Stimulated activated CD8-positive, alpha-beta memory T cell treated with anti-CD3 and anti-CD28 coated beads, Interleukin-4, amount 100 ng/mL, for 1 hour (primary cell): ENCODE data around the gene RAPGEF4.
A peak's percentile ranks its signal among the peaks of the same experiment; 100 is the strongest.

Experiments used
- DNase-seq, 2 donors: peaks; one replicate each; pipeline ENCODE4 v3.0.0-alpha.2; 2020; ENCODE audit warnings: low read depth in 2 of 2, low spot score in 1 of 2

Gene RAPGEF4

DNA sequence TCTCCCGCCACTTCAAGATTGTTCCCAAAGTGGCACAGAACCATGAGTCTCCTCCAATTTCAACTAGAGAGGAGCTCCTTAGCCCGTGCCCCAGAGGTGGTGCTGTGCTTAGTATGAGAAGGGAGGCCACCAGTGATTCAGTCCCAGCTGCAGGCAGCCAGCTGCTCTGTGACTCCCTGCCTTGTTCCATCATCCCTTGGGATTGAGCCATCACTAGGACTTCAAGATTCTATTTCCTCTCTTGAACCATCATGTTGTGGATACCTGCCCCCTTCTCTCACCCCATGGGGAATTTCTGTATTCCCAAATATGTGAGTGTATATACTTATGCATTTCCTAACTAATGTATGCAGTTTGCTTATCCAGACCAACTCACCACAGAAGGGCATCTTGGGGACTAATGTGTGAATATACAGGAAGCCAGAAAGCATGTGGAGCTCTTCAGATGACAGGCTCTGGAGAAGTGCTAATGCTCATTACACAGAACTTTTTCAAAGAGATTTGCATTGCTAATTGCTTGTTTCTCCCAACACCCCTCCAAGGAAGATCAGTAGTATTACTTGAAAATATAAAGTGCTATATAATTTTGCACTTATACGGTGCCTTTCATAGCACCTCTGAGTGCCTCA lies 229.0 kb downstream of the RAPGEF4 start:
- DNase-seq = no peak

DNA sequence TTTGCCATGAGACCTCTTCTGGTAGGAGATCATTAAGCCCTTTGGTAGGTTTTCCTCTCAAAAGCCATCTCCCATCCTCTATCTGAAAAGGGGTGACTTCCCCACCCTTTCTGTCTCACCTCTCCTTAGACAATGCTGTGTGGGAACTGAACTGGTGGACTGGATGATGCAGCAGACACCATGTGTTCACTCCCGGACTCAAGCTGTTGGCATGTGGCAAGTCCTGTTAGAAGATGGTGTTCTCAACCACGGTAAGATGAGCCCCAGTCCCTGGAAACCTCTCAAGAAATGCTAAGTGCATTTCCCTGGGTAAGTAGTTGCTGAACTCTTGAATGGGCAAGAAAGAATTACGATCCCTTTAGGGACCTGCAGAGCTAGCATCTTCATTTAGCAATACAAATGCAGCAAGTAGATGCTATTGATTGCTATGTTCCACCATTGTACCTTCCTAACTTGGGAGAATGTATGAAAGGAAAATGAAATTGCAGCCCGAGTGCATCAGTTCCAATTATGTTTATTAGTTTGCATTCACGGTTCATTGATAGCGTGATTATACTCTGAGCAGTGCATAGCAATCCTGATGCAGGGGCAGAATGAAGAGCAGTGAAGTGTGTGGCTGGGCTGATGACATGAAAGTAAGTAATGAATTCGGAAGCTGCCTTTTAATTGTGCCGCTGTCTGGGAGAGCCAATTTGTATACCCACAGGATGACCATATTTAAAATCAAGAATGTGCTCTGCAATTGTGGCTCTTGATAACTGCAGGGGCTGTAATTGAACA lies 230.0 kb downstream of the RAPGEF4 start:
- DNase-seq = no peak

DNA sequence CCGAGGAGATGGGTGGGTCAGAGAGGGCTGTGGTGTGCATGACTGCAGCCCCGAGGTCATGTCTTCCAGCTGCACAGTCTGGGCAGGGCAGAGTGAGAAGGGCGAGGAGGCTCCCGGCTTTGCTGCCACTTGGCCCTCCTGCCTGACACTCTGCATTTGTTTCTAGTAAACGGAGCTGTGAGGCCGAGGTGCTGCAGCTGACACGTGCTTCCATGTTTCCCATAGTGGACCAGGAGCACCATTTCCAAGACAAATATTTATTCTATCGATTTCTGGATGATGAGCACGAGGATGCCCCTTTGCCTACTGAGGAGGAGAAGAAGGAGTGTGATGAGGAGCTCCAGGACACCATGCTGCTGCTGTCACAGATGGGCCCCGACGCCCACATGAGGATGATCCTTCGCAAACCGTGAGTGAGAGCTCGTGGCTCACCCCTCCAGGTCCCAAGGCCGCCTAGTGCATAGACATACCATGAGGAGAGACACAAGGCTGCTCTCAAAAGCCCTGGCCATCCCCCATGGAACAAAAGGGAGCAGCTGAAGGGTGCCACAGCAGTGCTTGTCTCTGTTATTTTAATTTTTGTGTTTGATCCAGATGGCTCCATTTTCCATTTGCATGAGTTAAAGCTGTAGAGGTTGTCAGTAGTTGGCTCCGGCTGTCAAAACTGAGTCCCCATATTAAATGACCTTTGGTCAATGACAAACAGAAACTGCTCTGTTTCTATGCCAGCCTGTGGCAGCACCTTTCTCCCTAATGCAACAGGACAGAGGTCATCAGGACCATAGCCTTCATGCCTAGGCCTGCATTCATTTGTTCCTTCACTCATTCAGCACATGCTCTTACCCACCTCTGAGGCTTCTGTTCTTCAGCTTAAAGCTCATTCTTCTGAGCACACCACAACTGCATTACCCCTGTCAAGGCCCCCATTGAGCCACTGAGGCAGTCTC lies 231.7 kb downstream of the RAPGEF4 start:
- DNase-seq = no peak

DNA sequence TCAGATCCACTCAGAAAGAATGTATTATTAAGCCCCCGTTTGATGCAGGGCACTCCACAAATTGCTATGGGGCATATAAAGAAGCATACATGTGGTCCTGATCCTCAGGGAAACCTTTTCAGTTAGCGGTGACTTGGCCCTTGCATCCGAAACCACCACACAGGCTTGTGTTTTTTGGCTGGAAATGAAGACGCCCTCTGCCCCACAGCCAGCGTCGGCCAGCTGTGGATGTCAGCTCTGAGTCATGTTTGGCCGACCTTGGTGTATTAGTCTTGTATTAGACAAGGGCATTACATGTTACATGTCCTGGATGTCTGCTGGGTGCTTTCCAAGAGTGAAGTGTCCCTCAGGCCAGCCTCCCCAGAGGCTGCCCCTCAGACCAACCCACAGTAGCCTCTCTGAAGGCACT lies 232.4 kb downstream of the RAPGEF4 start:
- no peak for DNase-seq

DNA sequence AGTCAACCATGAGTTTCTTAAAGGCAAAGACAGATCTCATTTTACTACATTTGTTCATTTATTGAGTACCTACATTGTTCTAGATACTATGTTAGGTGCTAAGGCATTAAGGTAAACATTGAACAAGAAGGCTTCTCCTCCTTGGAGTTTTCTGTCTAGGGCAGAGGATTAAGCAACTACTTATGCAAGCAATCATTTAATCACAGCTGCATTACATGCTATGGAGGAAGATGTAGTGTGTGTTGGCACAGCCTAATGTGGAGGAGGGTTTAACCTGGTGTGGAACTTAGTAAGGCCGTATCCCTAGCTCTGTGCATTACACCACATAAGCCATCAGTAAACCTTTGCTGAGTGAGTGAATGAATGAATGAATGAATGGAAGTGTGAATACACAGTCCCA lies 233.5 kb downstream of the RAPGEF4 start:
- DNase-seq = no peak

DNA sequence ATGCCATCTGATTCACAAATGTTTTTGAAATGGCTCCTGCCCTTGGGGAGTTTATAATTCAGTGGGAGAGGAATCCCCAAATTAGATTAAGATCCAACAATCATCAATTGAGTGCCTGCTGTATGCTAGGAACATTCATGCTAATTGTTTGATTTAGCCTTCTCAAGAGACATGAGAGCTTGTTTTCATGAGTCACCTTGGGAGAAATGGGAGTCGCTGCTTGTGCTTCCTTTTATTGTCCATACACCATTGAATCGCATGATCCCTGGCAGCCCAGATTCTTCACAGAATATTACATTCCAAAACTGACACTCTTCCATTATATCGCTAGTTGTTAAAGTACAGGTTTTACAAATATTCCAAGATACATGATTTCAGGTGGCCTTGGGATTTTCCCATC lies 234.0 kb downstream of the RAPGEF4 start:
- no peak for DNase-seq

DNA sequence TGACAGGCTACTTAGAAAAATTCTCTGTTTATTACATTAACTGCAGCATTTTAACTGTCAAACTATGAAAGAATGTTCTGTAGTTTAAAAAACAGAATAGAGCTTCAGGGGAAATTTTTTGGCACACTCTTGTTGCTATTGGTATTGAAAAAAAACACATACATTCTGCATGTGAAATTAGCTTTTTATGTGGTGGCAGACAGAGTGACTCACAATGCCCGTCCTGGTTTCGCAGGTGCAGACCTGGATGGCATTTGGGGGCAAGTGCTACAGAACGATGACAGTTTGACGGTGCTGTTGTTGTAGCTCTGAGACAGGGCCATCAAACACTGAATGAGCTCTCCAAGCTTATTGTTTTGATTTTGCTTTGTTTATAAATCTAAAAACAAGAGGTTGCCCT lies 235.0 kb downstream of the RAPGEF4 start:
- DNase-seq = peak in 1 of 2 donors; percentile 13

DNA sequence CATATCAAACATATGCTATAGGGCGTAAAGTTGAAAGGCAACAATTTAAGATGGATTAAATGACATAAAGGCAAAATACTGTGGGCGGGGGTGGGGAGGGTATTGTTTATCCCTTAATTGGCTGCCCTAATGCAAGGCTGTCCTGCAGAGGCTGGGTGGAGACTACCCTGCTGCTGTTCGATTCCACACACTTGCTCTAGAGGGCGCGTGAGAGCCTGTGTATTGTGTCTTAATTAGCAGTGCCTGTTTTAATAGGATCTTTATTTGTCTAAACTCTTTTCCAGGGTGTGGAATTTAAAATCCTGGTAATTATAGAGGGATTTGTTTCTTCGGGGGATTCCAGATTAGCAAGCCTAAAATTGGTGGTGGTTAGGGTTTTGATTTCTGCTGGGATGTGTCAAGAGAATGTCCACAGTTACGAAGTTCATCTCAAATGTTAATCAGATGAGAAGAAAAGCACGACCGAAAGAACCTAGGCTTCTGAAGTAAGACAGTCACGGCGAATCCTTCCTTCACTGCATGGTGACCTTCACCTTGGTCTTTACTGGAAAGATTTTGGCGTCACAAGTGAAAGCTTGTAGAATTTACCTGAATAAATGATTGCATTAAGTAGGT lies 236.5 kb downstream of the RAPGEF4 start:
- peak in 1 of 2 donors; percentile 7 for DNase-seq

DNA sequence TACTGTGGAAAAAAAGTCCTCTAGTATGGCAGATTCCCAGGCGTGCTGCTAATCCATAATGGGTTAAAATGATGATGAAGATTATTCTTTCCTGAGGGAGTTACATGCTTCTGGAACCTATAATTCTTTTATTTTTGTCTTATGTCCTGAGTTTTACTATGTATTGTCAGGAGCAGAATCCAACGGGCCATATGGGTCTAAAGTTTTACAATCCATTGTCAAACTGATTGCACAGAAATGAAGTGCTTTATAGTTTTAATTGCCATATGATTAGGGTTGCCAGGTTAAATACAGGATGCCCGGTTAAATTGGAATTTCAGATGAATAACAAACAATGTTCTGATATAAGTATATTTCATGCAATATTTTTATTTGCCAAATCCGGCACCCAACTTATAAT lies 239.1 kb downstream of the RAPGEF4 start:
- no peak for DNase-seq

DNA sequence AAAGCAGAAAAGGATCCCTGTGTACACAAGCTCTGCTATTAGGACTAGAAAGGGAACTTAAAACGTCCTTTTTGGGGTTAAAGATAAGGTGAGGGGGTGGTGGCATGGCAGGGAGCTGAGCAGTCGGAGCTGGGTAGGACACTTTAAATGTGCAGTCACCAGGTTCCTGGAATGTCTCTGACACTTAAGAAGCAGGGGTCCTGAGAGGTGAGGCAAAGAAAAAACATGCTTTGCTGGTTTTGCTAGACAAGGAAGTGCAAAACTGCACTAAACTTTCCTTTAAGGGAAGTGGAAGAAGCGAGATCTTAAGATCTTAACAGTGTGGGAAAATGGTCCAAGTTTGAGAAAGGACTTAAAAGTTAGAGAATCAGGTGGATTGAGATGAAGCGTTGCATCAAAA lies 240.5 kb downstream of the RAPGEF4 start:
- no peak for DNase-seq

DNA sequence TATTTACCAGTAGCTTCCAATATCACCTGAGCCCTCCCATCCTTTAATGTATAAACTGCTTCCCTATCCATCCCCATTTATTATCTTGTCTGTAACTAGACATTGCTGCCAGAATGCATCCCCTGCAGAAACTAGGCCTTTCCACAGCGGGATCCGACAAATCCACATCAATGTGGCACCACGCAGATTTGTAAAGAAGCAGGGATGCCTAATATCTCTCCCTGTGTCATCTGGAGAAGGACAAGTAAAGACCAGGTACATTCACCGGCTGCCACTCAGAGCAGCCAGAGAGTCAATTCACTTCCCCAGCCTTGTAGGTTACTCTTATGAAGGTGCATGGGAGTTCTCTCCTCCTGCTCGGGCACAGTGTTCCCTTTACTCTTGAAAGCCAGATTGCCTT lies 241.2 kb downstream of the RAPGEF4 start:
- DNase-seq = no peak

DNA sequence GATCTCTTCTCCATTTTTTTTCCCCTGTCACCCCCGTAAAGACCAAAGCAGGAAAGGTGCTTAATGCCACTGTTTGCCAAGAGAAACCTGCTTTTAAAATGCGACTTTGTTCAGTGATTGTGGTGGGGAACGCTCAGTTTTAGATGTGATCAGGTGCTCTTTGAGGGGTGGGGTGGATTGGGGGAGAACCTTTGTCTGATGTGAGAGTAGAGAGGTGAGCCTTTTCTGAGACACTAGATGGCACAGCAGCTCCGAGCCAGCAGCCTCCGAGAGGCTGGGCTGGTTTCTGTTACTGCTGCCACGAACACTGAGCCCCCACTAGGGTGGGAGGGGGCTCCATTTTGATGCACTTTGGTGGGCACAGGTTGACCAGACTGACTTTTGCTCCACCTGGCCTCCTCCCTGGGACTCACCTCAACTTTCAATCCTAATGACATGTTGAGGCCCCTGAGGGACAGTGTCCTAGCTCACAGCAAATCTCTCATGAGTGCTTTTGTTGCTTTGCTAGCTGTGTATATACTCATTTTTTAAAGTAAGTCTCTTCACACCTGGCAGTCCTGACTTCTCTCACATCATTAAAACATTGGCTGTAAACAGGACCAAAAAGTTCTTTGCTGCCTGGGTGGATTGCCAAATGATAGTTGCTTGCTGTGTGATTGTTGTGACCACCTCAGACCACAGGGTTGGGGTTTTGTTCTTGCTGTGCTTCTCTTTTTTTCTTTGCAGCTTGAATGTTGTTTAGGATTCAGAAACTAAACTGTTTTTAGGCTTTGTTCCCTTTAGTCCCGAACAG lies 241.8 kb downstream of the RAPGEF4 start:
- DNase-seq = no peak

DNA sequence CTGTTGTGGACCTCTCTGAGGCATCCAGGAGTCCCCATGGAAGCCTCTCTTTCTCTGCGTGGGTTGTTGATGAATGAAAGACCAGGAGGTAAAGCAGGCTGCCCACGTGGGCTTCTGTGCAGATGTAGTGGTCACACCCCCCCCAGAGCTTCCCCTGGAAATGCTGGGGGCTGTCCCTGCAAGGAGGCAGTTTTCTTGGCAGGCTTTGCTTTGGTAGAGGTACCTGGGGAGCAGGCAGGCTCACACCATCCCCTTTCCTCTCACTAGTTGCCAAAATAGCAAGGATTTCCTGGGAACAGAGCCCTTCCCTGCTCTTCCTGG lies 242.4 kb downstream of the RAPGEF4 start:
- no peak for DNase-seq

DNA sequence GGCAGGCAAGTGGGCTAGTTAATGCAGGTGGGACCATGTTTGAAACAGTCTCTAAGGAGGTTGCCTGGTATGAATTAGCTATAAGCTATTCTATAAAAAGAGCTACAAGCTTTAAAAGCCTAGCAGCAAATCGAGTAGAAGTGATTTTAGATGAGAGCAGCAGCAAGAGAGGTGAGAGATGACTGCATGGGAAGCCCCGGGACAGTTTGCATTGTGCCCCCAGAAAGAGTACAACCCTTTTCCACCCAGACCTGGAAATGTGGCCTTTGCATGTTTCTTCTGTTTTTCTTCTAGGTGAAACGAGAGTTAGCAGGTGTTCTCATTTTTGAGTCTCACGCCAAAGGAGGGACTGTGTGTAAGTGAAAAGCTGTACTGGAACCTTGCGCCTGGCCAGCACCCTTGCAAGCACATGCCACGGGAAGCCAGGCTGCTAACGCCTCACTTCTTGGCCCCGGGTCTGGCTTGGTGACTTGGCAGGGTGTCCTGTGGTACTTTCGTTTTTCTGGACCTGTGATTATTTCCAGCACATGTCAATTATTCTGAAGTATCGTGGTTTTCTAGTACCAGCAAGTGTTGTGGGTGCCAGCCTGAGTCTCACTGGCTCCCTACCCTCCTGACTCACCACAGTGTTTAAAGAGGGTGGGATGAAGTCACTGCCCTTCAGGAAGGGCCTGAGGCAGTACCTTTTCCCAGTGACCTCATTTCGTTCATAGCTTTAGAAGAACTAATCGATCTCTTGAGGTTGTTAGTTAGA lies 249.7 kb downstream of the RAPGEF4 start:
- DNase-seq = no peak

DNA sequence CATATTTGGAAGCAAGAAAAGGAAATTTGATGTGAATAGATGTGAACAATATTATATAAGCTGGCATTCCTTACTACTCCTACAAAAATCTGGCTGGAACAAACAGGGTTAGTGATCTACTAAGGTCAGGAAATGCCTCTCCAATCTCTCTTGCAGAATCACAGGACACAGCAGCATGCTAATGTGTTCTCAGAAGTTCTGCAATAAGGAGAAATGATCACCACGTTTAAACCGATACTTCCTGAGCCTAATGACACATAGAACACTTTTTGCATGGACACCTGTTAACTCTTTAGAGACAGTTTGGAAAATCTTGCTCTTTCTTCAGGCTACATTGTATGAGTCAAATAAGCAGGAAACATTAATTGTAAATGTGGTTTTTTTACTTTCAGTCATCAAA lies 250.4 kb downstream of the RAPGEF4 start:
- no peak for DNase-seq

DNA sequence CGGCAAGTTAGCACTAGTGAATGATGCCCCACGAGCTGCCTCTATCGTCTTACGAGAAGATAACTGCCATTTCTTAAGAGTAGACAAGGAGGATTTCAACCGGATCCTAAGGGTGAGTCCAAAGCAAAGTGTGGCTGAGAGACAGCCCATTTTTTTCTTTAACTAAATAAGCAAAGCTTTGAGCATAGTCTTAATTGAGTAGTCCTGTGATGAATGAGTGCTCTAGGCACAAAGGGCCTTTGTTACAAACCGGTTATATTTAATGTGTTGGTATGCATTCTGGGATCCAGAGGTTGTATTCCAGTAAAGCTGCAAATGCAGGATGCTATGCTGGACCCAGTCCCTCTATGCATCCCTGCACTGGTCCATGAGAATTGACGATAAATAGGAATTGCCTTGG lies 253.1 kb downstream of the RAPGEF4 start:
- no peak for DNase-seq

DNA sequence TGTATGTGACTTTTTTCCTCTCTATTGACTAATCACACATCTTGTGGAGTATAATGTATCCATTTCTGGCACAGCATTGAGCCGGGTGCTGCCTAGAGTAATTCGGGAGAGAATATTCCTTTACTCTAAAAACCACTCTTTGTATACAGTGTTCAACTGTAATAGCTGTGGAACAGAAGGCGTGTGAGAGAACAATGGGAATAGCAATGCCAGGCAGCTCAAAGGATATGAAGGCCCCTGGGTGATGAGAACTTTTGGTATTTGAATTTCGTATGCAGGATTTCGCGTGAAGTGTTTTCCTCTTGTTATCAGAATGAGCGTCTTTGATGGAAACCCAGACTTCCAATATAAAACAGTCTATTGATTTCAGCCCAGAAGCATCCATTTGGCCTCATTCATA lies 255.4 kb downstream of the RAPGEF4 start:
- no peak for DNase-seq

DNA sequence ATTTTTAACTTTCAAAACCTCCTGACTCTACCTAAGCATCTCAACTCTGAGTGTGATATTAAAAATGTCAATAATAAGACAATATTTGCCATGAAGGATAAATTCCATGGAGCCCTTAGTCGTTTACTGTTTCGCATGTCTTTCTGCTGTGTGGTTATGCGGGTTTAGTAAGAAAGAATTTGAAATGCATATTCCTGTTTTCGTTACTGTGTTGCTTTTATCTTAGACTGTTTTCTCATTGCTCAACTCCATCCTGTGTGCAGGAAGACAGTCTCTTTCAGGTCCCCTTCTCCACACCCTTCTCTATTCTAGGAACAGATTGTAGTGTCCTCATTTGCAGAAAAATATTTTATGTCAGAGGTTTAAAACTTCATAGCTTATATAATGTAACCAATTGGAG lies 257.5 kb downstream of the RAPGEF4 start:
- no peak for DNase-seq

DNA sequence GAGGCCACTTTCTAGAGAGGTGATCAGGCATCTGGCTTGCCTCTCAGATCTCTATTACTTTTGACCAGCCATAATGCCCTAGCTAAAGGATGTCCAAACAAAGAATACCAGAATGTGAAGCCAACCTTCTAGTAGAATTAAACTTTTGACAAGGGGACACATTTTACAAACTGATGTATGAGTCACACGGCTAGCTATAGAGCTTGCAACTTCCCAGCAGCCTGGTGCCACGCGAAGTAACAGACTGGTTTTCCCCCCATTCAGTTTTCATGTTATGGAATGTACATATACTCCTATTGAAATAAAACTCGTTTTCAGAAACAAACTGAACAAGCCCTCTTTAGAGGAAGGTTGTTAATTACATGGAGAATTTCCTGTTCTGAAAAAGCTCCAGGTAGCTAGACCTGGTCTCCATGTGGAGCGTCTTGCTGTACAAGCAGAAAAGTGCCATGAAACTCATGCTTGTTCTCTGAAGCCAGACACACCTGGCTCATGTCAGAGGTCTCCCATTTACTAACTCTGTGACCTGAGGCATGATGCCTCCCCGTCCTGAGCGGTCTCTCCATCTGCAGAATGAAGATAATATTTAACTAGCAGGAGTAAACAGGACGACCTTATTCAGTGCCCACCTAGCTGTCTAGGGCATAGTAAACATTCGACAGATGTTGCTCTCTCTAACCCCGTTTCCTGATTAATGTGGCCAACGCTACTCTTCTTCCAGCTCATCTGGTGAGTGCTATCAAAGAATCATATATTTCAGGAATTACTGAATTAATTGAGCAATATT lies 258.5 kb downstream of the RAPGEF4 start:
- no peak for DNase-seq
